ENCODE data around the gene DEFB131B.
"Not testable (repeated sequence)": the region's sequence is repeated elsewhere in the genome, so short reads cannot be mapped to it uniquely, and the experiment has no call there.

Gene DEFB131B, protein sequence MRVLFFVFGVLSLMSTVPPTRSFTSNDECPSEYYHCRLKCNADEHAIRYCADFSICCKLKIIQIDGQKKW

DNA sequence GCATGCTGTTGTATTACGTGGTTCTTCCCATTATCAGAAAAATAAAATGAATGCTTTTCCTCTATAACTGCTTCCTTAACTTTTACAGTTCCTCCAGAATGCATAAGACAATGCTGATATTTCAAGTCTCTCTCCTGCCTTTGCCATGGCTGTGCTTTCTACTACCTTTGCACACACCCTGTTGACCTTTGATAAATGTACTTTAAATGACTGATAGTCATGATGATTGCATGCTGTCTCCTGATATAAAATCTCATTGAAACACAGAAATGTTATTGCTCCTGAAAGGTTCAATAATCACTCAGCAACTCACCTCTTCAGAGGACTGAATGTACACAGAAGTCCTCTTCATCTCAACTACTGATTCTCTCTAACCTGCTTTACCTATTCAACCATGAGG is at the start of gene DEFB131B:
TSS of gene DEFB131B (plus strand) at position 395 of the 400 bp plus-strand sequence. CDS start at position 395, 0 bp downstream.
- DNase-seq, result not testable (repeated sequence)

DNA sequence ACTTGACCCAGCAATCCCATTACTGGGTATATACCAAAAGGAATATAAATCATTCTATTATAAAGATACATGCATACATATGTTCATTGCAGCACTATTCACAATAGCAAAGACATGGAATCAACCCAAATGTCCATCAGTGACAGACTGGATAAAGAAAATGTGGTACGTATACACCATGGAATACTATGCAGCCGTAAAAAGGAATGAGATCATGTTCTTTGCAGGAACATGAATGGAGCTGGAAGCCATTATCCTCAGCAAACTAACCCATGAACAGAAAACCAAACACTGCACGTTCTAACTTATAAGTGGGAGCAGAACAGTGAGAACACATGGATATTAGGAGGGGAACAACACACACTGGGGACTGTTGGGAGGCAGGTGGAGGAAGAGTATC is 49.0 kb upstream of the DEFB131B start:
- DNase-seq, result not testable (repeated sequence)

DNA sequence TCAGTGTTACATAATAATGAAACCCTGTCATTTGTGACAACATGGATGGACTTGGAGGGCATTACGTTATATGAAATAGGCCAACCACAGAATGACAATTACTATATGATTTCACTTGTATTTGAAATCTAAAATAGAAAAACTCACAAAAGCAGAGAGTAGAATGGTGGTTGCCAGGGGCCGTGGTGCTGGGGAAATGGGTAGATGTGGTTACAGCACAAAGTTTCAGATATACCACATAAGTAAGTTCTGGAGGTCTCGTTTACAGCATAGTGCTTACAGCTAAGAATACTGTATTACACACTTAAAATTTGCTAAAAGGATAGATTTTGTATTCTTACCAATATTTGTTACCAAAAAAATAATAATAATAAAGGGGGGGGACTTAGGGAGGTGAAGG is 48.6 kb upstream of the DEFB131B start:
- DNase-seq, result not testable (repeated sequence)

DNA sequence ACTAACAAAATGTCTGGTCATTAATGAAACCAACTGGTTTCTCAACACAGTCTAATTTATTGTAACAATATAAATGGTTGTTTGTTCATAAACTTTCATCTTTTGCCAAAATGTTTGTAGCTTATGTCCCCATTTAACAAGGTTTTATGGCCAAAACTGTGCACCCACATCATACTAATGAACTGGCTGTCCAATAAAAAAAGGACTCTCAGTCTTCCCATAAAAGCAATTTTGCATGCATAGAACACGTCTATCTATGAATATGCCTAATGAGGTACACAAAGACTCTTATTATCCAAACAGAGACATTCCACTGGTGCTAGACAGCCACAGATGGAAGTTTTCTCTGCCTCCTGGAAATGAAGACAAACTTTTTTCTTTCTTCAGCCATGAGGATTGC is 45.4 kb upstream of the DEFB131B start, which contains the start of gene DEFB108B:
TSS of gene DEFB108B (plus strand) at position 390 of the 400 bp plus-strand sequence. CDS start at position 390, 0 bp downstream.
- DNase-seq, result not testable (repeated sequence)

DNA sequence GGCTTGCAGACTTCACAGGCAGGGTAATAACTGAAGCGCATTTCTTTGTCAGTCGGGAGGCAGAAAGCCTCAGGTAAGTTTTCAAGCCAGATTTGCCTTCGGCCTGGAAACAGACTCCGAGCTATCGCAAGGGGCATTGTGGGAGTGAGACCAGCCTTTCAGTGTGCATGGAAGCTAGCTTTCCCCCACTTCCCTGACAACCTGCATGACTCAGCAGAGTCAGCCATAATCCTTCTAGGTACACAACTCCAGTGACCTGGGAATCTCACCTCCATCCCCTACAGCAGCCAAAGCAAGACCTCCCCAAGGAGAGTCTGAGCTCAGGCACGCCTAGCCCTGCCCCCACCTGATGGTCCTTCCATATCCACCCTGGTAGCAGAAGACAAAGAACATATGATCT is 35.5 kb upstream of the DEFB131B start:
- not testable (repeated sequence) for DNase-seq

DNA sequence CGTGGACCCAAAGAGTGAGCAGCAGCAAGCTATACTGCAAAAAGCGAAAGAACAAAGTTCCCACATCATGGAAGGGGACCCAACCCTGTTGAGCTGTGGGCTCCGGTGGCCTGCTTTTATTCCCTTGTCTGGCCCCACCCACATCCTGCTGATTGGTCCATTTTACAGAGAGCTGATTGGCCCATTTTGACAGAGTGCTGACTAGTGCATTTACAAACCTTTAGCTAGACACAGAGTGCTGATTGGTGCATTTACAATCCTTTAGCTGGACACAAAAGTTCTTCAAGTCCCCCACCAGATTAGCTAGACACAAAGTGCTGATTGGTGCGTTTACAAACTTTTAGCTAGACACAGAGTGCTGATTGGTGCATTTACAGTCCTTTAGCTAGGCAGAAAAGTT is 34.9 kb upstream of the DEFB131B start:
- not testable (repeated sequence) for DNase-seq

DNA sequence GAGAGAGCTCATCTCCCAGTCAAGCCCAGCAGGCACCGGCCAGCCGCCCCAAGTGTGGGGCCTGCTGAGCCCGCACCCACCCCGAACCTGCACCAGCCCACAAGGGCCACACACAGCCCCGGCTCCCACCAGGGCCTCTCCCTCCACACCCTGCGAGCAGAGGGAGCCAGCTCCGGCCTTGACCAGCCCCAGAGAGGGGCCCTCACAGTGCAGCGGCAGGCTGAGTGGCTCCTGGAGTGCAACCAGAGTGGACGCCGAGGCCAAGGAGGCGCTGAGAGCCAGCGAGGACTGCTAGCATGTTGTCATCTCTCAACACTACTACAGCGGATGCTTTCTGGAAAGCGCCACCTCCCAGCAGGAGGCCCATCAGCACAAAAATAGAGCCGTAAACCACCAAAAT is 34.4 kb upstream of the DEFB131B start:
- no peak for DNase-seq

DNA sequence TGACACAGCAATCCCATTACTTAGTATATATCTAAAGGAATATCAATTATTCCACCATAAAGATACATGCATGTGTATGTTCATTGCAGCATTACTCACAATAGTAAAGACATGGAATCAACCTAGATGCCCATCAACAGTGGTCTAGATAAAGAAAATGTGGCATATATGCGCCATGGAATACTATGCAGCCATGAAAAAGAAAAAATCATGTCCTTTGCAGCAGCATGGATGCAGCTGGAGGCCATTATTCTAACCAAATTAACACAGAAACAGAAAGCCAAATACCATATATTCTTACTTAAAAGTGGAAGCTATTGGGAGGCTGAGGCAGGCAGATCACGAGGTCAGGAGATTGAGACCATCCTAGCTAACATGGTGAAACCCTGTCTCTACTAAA is 24.4 kb upstream of the DEFB131B start:
- not testable (repeated sequence) for DNase-seq

DNA sequence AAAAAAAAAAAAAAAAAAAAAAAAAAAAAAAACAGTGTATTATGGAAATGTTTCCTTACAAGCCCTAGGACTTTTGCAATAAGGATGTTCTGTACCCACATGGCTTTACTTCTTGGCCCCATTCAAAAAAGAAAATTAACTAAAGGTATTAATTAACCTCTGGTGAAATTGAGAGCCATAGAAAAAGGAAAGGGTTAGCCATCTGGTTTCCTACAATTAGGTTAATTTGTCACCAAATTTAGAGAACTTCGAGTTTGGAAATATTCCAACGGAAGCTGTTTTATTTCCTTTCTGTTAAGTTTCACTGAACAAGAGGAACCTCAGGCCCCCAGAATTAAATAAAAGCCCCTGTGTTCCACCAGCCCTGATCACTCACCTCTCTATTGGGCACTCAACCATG is 22.4 kb upstream of the DEFB131B start:
- DNase-seq, result not testable (repeated sequence)

DNA sequence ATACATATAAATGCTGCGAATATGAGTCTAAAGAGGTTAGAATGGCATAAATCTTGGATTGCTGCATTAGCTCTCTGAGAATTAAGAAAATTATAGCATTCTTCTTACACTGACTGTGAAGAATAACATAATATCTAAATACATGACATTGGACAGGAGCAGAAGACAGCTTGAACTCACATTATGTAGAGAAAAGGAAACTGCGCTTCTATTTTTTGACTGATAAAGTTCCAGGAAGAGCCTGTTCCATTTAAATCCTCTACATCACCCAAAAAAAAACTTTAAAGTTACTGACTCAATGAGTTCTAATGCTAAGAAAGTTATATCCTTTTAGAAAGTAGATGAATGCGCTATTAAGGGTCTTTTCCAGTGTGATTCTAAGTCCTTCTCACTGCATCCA is 17.4 kb upstream of the DEFB131B start:
- not testable (repeated sequence) for DNase-seq

DNA sequence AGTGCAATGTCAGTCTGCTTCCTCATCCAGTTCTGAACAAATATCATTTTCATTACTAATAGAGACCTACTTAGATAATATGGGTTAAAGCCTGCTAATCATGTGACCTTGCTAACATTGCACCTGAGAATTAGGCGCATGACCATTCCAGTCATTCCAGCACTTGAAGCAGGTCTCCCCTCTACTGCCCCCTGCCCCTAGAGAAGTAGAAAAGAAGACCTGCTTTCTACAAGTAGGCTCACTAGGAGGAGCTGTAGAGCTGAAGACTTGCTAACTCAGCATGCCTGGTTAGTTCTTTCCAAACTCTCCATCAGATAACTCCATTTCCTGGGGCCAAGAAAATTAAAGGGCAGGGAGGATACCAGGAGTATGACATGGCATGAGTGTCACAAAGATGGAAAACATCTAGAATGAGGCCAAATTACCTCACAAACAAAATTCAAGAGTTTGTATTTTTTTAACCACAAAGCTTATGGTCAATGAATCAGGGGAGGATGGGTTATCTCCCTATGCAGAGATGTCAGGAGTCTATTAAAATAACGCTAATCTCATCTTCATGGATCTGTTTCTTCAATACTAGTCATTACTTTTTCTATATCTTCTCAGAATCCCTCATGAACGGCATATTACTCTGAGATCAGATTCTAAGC is 14.2 kb upstream of the DEFB131B start:
- DNase-seq, result peak; percentile 4 to 19

DNA sequence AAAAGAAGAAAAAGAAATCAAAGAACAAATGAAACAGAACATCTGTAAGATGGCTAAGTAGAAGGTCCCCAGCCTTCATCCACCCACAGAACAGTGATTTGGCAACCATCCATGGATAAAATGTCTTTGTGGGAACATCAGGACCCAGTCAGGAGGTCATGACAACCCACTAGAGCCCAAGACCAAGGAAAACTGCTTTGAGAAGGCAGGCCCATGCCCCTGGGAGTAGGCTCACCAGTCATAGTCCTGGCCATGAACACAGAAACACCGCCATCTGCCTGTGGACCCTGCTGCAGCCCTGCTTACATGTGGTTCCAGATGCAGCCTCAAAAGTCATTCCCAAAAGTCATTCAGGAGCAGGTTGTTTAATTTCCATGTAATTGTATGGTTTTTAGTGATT is 11.0 kb upstream of the DEFB131B start:
- not testable (repeated sequence) for DNase-seq

DNA sequence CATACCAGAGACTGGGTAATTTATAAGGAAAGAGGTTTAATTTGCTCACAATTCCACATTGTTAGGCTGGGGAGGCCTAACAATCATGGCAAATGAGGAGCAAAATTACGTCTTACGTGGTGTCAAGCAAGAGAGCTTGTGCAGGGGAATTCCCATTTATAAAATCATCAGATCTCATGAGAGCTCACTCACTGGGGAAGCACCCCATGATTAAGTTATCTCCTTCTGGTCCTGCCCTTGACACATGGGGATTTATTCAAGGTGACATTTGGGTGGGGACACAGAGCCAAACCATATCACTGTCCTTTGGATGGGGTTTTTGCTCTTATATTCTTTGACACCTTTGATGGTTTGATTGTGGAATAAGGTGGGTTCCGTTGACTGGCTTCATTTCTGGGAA is 8.3 kb upstream of the DEFB131B start:
- DNase-seq, result not testable (repeated sequence)

DNA sequence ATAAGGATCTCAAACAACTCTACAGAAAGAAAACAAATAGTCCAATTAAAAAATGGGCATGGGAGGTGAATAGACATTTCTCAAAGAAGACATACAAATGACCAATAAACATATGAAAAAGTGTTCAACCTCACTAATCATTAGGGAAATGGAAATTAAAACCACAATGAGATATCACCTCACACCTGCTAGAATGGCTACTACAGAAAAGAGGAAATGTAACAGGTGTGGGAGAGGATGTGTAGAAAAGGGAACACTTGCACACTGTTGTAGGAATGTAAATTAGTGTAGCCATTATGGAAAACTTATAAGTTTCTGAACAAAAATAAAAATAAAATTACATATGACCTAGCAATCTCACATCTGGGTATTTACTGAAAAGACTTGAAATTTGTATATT is 7.6 kb upstream of the DEFB131B start:
- DNase-seq, result not testable (repeated sequence)

DNA sequence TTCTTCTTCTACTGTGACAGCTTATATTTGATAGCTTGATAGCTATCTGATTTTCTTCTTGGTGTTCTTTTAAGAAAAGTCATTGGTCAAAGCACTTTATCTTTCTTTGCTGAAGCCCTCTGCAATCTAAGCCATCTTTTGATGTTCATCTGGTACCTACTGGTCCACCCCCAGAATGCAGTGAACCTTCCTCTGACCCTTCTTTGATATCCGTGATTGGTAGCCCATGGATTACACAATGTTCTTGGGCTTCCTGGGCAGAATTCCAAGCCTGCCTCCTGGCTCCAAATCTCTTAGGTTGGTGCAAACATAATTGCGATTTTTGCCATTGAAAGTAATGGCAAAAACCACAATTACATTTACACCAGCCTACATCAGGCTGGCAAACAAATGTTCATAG is 2.0 kb upstream of the DEFB131B start:
- DNase-seq, result not testable (repeated sequence)

DNA sequence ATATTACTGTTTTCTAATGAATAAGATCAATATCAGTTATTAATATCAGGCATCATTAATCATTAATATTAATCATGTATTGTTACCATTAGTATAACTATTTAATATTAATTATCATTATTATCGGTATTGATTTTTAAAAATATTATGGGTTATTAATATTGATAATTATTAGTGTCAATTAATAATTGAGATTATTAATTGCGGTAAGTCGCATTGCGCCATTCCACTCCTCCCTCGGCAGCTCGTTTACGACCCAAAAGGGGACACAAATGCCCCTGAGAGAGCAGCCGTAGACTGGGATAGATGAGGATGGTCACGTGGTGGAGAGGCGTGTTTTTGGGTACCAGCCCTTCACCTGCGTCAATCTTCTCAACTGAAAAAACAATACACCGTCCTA is 7.6 kb downstream of the DEFB131B start:
- DNase-seq, result not testable (repeated sequence)

DNA sequence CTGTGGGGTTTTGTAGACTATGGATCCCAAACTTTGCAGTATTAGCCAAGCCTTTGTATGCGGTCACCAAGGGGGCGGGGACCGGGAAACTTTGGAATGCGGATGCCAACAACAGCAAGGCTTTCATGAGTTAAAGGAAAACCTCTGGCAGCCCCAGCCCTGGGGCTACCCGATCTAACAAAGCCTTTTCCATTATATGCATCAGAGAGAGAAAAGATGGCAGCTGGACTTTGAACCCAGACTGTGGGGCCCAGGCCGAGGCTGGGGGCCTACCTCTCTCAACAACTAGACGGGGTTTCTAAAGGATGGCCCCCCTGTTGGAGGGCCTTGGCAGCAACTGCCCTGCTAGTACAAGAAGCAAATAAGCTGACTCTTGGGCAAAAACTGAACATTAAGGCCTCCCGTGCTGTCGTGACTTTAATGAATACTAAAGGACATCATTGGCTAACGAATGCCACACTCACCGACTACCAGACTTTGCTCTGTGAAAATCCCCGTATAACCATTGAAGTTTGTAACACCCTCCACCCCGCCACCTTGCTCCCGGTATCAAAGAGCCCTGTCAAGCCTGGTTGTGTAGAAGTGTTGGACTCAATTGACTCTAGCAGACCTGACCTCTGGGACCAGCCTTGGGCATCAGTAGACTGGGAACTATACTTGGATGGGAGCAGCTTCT is 10.2 kb downstream of the DEFB131B start:
- DNase-seq, result not testable (repeated sequence)

DNA sequence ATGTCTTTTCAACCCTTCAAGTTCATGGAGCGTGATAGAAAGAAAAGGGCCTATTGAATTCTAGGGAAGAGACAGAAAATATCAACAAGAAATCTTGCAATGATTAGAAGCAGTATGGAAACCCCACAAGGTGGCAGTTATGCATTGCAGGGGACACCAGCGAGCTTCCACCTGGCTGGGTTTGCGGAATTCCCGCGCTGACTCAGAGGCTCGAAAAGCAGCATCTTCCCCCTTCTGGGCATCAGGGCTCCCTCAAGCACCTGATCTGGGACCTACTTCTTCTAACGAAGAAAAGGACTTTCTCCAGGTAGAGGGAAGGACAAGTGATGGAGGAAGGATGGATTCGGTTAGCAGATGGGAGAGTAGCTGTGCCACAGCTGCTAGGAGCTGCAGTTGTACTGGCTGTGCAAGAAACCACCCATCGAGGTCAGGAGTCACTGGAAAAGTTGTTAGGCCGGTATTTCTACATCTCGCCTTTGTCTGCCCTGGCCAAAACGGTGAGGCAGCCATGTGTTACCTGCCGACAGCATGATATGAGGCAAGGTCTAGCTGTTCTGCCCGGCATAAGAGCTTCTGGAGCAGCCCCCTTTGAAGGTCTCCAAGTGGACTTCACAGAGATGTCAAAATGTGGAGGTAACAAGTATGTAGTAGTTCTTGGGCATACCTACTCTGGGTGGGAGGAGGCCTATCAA is 11.1 kb downstream of the DEFB131B start:
- DNase-seq, result not testable (repeated sequence)

DNA sequence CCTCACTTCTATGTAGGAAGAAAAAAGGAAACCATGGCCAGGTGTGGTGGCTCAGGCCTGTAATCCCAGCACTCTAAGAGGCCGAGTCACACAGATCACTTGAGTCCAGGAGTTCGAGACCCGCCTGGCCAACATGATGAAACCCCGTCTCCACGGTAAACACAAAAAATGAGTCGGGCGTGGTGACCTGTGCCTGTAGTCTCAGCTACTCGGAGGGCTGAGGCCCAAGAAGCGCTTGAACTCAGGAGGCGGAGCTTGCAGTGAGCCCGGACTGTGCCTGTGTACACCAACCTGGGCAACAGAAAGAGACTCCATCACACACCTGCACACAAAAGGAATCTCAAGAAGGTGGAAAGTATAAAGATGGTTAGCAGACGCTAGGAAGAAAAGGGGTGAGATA is 17.7 kb downstream of the DEFB131B start:
- DNase-seq, result peak in 1 of 2 donors; percentile 11

DNA sequence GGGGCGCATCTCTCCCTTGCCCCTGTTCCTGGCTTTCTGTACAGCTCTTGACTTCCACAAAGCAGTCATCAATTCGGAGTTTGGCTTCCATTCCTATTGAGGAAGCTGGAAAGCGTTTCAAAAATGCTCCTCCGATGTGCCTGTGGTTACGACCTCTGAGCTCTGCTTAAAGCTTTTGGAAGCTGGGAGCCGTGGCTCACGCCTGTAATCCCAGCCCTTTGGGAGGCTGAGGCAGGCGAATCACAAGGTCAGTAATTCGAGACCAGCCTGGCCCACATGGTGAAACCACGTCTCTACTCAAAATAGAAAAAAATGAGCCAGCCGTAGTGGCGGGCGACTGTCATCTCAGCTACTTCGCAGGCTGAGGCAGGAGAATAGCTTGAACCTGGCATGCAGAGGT is 22.9 kb downstream of the DEFB131B start:
- DNase-seq, result not testable (repeated sequence)

DNA sequence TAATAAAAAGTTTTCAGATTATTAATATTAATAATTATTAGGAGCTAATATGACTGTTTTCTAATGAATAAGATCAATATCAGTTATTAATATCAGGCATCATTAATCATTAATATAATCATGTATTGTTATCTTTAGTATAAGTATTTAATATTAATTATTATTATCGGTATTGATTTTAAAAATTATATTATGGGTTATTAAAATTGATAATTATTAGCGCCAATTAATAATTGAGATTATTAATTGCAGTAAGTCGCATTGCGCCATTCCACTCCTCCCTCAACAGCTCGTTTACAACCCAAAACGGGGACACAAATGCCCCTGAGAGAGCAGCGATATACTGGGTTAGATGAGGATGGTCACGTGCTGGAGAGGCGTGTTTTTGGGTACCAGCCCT is 30.0 kb downstream of the DEFB131B start:
- DNase-seq, result no peak

DNA sequence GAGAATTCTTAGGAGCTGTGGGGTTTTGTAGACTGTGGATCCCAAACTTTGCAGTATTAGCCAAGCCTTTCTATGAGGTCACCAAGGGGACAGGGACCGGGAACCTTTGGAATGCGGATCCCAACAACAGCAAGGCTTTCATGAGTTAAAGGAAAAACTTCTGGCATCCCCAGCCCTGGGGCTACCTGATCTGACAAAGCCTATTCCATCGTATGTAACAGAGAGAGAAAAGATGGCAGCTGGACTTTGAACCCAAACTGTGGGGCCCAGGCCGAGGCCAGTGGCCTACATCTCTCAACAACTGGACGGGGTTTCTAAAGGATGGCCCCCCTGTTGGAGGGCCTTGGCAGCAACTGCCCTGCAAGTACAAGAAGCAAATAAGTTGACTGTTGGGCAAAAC is 32.5 kb downstream of the DEFB131B start:
- DNase-seq, result not testable (repeated sequence)

DNA sequence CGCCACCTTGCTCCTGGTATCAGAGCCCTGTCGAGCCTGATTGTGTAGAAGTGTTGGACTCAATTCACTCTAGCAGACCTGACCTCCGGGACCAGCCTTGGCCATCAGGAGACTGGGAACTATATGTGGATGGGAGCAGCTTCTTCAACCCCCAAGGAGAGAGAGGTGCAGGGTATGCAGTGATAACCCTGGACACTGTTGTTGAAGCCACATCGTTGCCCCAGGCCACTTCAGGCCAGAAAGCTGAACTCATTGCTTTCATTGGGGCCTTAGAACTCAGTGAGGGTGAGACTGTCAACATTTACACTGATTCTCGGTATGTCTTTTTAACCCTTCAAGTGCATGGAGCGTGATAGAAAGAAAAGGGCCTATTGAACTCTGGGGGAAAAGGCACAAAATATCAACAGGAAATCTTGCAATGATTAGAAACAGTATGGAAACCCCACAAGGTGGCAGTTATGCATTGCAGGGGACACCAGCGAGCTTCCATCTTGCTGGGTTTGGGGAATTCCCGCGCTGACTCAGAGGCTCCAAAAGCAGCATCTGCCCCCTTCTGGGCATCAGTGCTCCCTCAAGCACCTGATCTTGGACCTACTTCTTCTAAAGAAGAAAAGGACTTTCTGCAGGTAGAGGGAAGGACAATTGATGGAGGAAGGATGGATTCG is 33.2 kb downstream of the DEFB131B start:
- peak; percentile 4 to 5 for DNase-seq
